Measurements from ENCODE around the gene KAZN.

KAZN gene

GRCh38 chr1:14614341-14614740 is 15.9 kb downstream of the KAZN start:
- DNase-seq (ENCODE audit: low read depth) = no peak

GRCh38 chr1:14615549-14616218 is 17.2 kb downstream of the KAZN start:
- DNase-seq (ENCODE audit: low read depth) = no peak

- no peak for DNase-seq (ENCODE audit: low read depth)
These were observed 18.3 kb downstream of the KAZN start for GRCh38 chr1:14616632-14617396.

- DNase-seq (ENCODE audit: low read depth) = no peak
These were observed 19.3 kb downstream of the KAZN start for GRCh38 chr1:14617791-14618190.

GRCh38 chr1:14620941-14621340 is 22.5 kb downstream of the KAZN start:
- no peak for DNase-seq (ENCODE audit: low read depth)

GRCh38 chr1:14623090-14623489 is 24.6 kb downstream of the KAZN start:
- no peak for DNase-seq (ENCODE audit: low read depth)

GRCh38 chr1:14624941-14625340 is 26.5 kb downstream of the KAZN start:
- DNase-seq (ENCODE audit: low read depth) = no peak

GRCh38 chr1:14625572-14625971 is 27.1 kb downstream of the KAZN start:
- DNase-seq (ENCODE audit: low read depth) = no peak

- no peak for DNase-seq (ENCODE audit: low read depth)
These were observed 27.5 kb downstream of the KAZN start for GRCh38 chr1:14625996-14626395.

- no peak for DNase-seq (ENCODE audit: low read depth)
These were observed 28.6 kb downstream of the KAZN start for GRCh38 chr1:14626869-14627607.

GRCh38 chr1:14627608-14628489 is 29.4 kb downstream of the KAZN start:
- no peak for DNase-seq (ENCODE audit: low read depth)

GRCh38 chr1:14629363-14630014 is 31.0 kb downstream of the KAZN start:
- no peak for DNase-seq (ENCODE audit: low read depth)

GRCh38 chr1:14630986-14631385 is 32.5 kb downstream of the KAZN start:
- DNase-seq (ENCODE audit: low read depth) = no peak

- DNase-seq (ENCODE audit: low read depth) = no peak
These were observed 32.9 kb downstream of the KAZN start for GRCh38 chr1:14631421-14631820.

GRCh38 chr1:14634486-14634885 is 36.0 kb downstream of the KAZN start:
- no peak for DNase-seq (ENCODE audit: low read depth)

GRCh38 chr1:14635421-14635820 is 36.9 kb downstream of the KAZN start:
- no peak for DNase-seq (ENCODE audit: low read depth)

- no peak for DNase-seq (ENCODE audit: low read depth)
These were observed 38.6 kb downstream of the KAZN start for GRCh38 chr1:14636897-14637632.

GRCh38 chr1:14639291-14640050 is 41.0 kb downstream of the KAZN start:
- DNase-seq (ENCODE audit: low read depth) = no peak

GRCh38 chr1:14642712-14643111 is 44.2 kb downstream of the KAZN start:
- DNase-seq (ENCODE audit: low read depth) = no peak

GRCh38 chr1:14646973-14647372 is 48.5 kb downstream of the KAZN start:
- no peak for DNase-seq (ENCODE audit: low read depth)
